HepG2 (cell line): ENCODE data around the gene ICAM5. TPM values are rescaled to one million over a fixed set of nuclear protein-coding genes. Genes with fewer than 3 reads are reported as not detected.
A peak's percentile ranks its signal among the peaks of the same experiment; 100 is the strongest.

ENCODE experiments used
- ASH2L ChIP-seq: fragments of 300-600, 200-600 bp; sonication (generic); IDR thresholded peaks from 2 replicates; pipeline ENCODE4 v1.7.0; 2017; ENCODE audit warnings: low read depth, mild to moderate bottlenecking, moderate library complexity, mixed read lengths, low read length; ENCODE audit not compliant: insufficient read length
- ATAD3A ChIP-seq: sonication (generic); formaldehyde crosslinking; IDR thresholded peaks from 2 replicates; pipeline ENCODE4 v1.4.0; 2020; ENCODE audit warnings: missing genetic modification reagents
- ATF1 ChIP-seq: IDR thresholded peaks from 2 replicates; pipeline ENCODE4 v1.6.1; 2016; ENCODE audit warnings: mild to moderate bottlenecking, control low read depth
- ATF5 ChIP-seq: sonication (generic); formaldehyde crosslinking; IDR thresholded peaks from 2 replicates; pipeline ENCODE4 v1.4.0; 2020; ENCODE audit warnings: mild to moderate bottlenecking, low read depth, missing genetic modification reagents
- MNT ChIP-seq: fragments of 450-650 bp; IDR thresholded peaks from 2 replicates; pipeline ENCODE4 v1.6.1; 2016
- NCOA1 ChIP-seq: sonication (generic); formaldehyde crosslinking; IDR thresholded peaks from 2 replicates; pipeline ENCODE4 v1.9.0; 2021; ENCODE audit warnings: missing genetic modification reagents
- NCOA5 ChIP-seq: sonication (generic); formaldehyde crosslinking; IDR thresholded peaks from 2 replicates; pipeline ENCODE4 v1.4.0; 2020; ENCODE audit warnings: missing genetic modification reagents
- PCBP1 ChIP-seq: fragments of 200-400 bp; formaldehyde crosslinking; IDR thresholded peaks from 2 replicates; pipeline ENCODE4 v1.6.1; 2017; ENCODE audit warnings: mild to moderate bottlenecking, low read depth, low read length, borderline replicate concordance
- SKIL ChIP-seq: sonication (generic); formaldehyde crosslinking; IDR thresholded peaks from 2 replicates; pipeline ENCODE4 v1.8.0; 2022; ENCODE audit warnings: missing genetic modification reagents, mild to moderate bottlenecking, moderate library complexity, borderline replicate concordance
- TERF1 ChIP-seq: sonication (generic); formaldehyde crosslinking; IDR thresholded peaks from 2 replicates; pipeline ENCODE4 v1.8.0; 2022; ENCODE audit warnings: mild to moderate bottlenecking, missing genetic modification reagents, moderate library complexity
- ZBTB7A ChIP-seq: sonication (generic); formaldehyde crosslinking; IDR thresholded peaks from 2 replicates; pipeline ENCODE4 v1.8.0; 2022; ENCODE audit warnings: mild to moderate bottlenecking, missing genetic modification reagents
- ZGPAT ChIP-seq: IDR thresholded peaks from 2 replicates; pipeline ENCODE4 v1.6.1; 2016; ENCODE audit warnings: mild to moderate bottlenecking
- ZNF207 ChIP-seq: fragments of 450-650 bp; IDR thresholded peaks from 2 replicates; pipeline ENCODE4 v1.6.1; 2016; ENCODE audit warnings: antibody characterized with exemption, borderline replicate concordance
- ZNF24 ChIP-seq: fragments of 450-650 bp; IDR thresholded peaks from 2 replicates; pipeline ENCODE4 v1.6.1; 2017; ENCODE audit warnings: antibody characterized with exemption, mild to moderate bottlenecking
- ZNF329 ChIP-seq: sonication (generic); formaldehyde crosslinking; IDR thresholded peaks from 2 replicates; pipeline ENCODE4 v1.9.0; 2021; ENCODE audit warnings: low read depth, mild to moderate bottlenecking, missing genetic modification reagents
- ZNF383 ChIP-seq: sonication (generic); formaldehyde crosslinking; IDR thresholded peaks from 2 replicates; pipeline ENCODE4 v1.4.0; 2020; ENCODE audit warnings: missing genetic modification reagents, mild to moderate bottlenecking, borderline replicate concordance
- ZNF432 ChIP-seq: sonication (generic); formaldehyde crosslinking; IDR thresholded peaks from 2 replicates; pipeline ENCODE4 v1.5.0; 2020; ENCODE audit warnings: missing genetic modification reagents, mild to moderate bottlenecking, borderline replicate concordance
- ZNF691 ChIP-seq: sonication (generic); formaldehyde crosslinking; IDR thresholded peaks from 2 replicates; pipeline ENCODE4 v1.4.0; 2020; ENCODE audit warnings: missing genetic modification reagents, low read depth, mild to moderate bottlenecking, borderline replicate concordance
- ZNF713 ChIP-seq: sonication (generic); formaldehyde crosslinking; IDR thresholded peaks from 2 replicates; pipeline ENCODE4 v1.4.0; 2020; ENCODE audit warnings: mild to moderate bottlenecking, missing genetic modification reagents
- ZNF776 ChIP-seq: sonication (generic); formaldehyde crosslinking; IDR thresholded peaks from 2 replicates; pipeline ENCODE4 v1.4.0; 2020; ENCODE audit warnings: mild to moderate bottlenecking, missing genetic modification reagents
- polyA plus RNA-seq, 8 experiments: library from polyadenylated mRNA; depleted of rRNA in 3 of 8; stranded (reverse) in 7 of 8; unstranded in 1 of 8; fragments of >200 nt; fragmentation: Illumina TruSeq in 4 of 8; extraction: Trizol in 4 of 8; gene quantifications; 2 replicates each; pipeline versions ENCODE4 v1.2.1 to v1.2.3, GENCODE V29; 2011 to 2016; ENCODE audit warnings: low read depth in 4 of 8, missing spikeins in 1 of 8, mixed read lengths in 1 of 8; ENCODE audit not compliant: insufficient read depth in 1 of 8
- total RNA-seq, 5 experiments: library from RNA; depleted of rRNA; stranded (reverse); fragments of >200 nt; fragmentation: Illumina TruSeq; extraction: Trizol; gene quantifications; 2 replicates each; pipeline ENCODE4 v1.2.3, GENCODE V29; 2016; ENCODE audit warnings: low read depth in 1 of 5

Gene ICAM5
- total and polyA plus RNA-seq, 2 of the 13 experiments (the other 11 are each of a cell fraction or from before 2014, with no cell fraction given): 0.46 to 1.6 TPM

GRCh38 chr19:10289167-10289835 is 451 bp upstream of the ICAM5 start (continued):
- TF ChIP-seq TERF1 (no peak), ZNF713 (CRISPR knock-in tag) (no peak), ZNF383 (CRISPR knock-in tag) (no peak), ZBTB7A (CRISPR knock-in tag) (no peak), ATF1 (CRISPR knock-in tag) (no peak), ASH2L (no peak), ZNF207 (no peak), ZNF776 (CRISPR knock-in tag) (peak; percentile 73; the same call in 1 of the 2 replicates), ZNF329 (CRISPR knock-in tag) (peak; percentile 72; the same call in 1 of the 2 replicates), NCOA5 (CRISPR knock-in tag) (no peak), ZNF691 (CRISPR knock-in tag) (no peak), ZNF24 (no peak), PCBP1 (no peak; the same call in 1 of the 2 replicates), ATAD3A (no peak), ATF5 (CRISPR knock-in tag) (no peak), NCOA1 (CRISPR knock-in tag) (no peak), SKIL (no peak), ZNF432 (no peak), ZGPAT (CRISPR knock-in tag) (0 out of 2 replicates have a peak, but pooled peaks have one; percentile 24), MNT (peak; percentile 37; the same call in 1 of the 2 replicates)
